ENCODE data around the gene PLK3. TPM values are rescaled to one million over a fixed set of nuclear protein-coding genes. Genes with fewer than 3 reads are reported as not detected.

PLK3 gene
- total and polyA plus RNA-seq, 2 experiments from 2014 or later = 8.7 to 15.1 TPM

GRCh38 chr1:44802306-44803061 lies 2.3 kb downstream of the PLK3 start:
- Mint-ChIP-seq H3K36me3 (ENCODE audit: low read depth) (peaks cover 41% of the 10 kb centered on the region), H3K4me1 (peaks cover 20% of the 10 kb centered on the region), H3K27me3 (ENCODE audit: insufficient read depth, low read depth, poor library complexity) (peaks cover 11% of the 10 kb centered on the region), H3K4me3 (no peak overlapping the region), H3K9me3 (no peaks in the 10 kb centered on the region), H3K27ac (no peak overlapping the region)
- no peaks in the 10 kb centered on the region for H3K27me3 ChIP-seq (ENCODE audit: insufficient read depth)
- H3K4me3 ChIP-seq = no peak overlapping the region
- peaks cover 17% of the 10 kb centered on the region for H3K4me1 ChIP-seq (ENCODE audit: insufficient read depth)
- TF ChIP-seq ZNF114 (CRISPR knock-in tag; IDR thresholded peaks at IDR 0.05) (no peak), ZNF462 (CRISPR knock-in tag; IDR thresholded peaks at IDR 0.05) (no peak), NANOG (IDR thresholded peaks at IDR 0.05; ENCODE audit: borderline replicate concordance) (no peak), EZH2 (IDR thresholded peaks at IDR 0.05; ENCODE audit: low read depth, unreplicated experiment) (no peak), ZNF331 (CRISPR knock-in tag; IDR thresholded peaks at IDR 0.05; ENCODE audit: low read depth) (no peak)
- H3K27ac ChIP-seq (ENCODE audit: low read depth) = no peak overlapping the region
- H3K36me3 ChIP-seq (ENCODE audit: insufficient read depth) = no peaks in the 10 kb centered on the region; the same call in 1 of the 2 replicates
- no peak for ATAC-seq
- no peaks in the 10 kb centered on the region for H3K9me2 ChIP-seq (ENCODE audit: insufficient read depth)
- H3K4me2 ChIP-seq = no peak overlapping the region
- no peak for DNase-seq (ENCODE audit: low spot score)
- H3F3A ChIP-seq (replicated peaks; ENCODE audit: low read depth) = peaks cover 18% of the 10 kb centered on the region; the same call in 1 of the 2 replicates
- no peaks in the 10 kb centered on the region for H4K20me1 ChIP-seq (replicated peaks; ENCODE audit: insufficient read depth)
- no peak overlapping the region for H2AFZ ChIP-seq
- H3K79me2 ChIP-seq (replicated peaks; ENCODE audit: insufficient read depth) = 0 out of 2 replicates have a peak, but pooled peaks cover 3% of the 10 kb centered on the region

GRCh38 chr1:44803062-44803311 lies 2.8 kb downstream of the PLK3 start:
- Mint-ChIP-seq H3K27ac (no peak overlapping the region; the same call in 1 of the 2 replicates), H3K9me3 (no peaks in the 10 kb centered on the region), H3K4me3 (no peak overlapping the region), H3K36me3 (ENCODE audit: low read depth) (peaks cover 41% of the 10 kb centered on the region), H3K27me3 (ENCODE audit: insufficient read depth, low read depth, poor library complexity) (peaks cover 13% of the 10 kb centered on the region), H3K4me1 (peaks cover 25% of the 10 kb centered on the region)
- H3K4me1 ChIP-seq (ENCODE audit: insufficient read depth) = peaks cover 22% of the 10 kb centered on the region
- H2AFZ ChIP-seq = no peak overlapping the region
- H3K9me2 ChIP-seq (ENCODE audit: insufficient read depth) = no peaks in the 10 kb centered on the region
- no peak overlapping the region for H3K4me2 ChIP-seq
- no peak for ATAC-seq
- H3K27me3 ChIP-seq (ENCODE audit: insufficient read depth) = no peaks in the 10 kb centered on the region
- H3K27ac ChIP-seq (ENCODE audit: low read depth) = no peak overlapping the region
- H4K20me1 ChIP-seq (replicated peaks; ENCODE audit: insufficient read depth) = no peaks in the 10 kb centered on the region
- no peaks in the 10 kb centered on the region; the same call in 1 of the 2 replicates for H3K36me3 ChIP-seq (ENCODE audit: insufficient read depth)
- peaks cover 18% of the 10 kb centered on the region; the same call in 1 of the 2 replicates for H3F3A ChIP-seq (replicated peaks; ENCODE audit: low read depth)
- H3K4me3 ChIP-seq = no peak overlapping the region
- 0 out of 2 replicates have a peak, but pooled peaks cover 3% of the 10 kb centered on the region for H3K79me2 ChIP-seq (replicated peaks; ENCODE audit: insufficient read depth)
- DNase-seq (ENCODE audit: low spot score) = no peak
- TF ChIP-seq STAT1 (IDR thresholded peaks at IDR 0.05; ENCODE audit: unreplicated experiment) (no peak), REST (IDR thresholded peaks at IDR 0.05; ENCODE audit: unreplicated experiment) (no peak), EZH2 (IDR thresholded peaks at IDR 0.05; ENCODE audit: low read depth, unreplicated experiment) (no peak)

All from GM23338 (cell line).